ENCODE results near the gene MSRB2.

MSRB2 gene

DNA sequence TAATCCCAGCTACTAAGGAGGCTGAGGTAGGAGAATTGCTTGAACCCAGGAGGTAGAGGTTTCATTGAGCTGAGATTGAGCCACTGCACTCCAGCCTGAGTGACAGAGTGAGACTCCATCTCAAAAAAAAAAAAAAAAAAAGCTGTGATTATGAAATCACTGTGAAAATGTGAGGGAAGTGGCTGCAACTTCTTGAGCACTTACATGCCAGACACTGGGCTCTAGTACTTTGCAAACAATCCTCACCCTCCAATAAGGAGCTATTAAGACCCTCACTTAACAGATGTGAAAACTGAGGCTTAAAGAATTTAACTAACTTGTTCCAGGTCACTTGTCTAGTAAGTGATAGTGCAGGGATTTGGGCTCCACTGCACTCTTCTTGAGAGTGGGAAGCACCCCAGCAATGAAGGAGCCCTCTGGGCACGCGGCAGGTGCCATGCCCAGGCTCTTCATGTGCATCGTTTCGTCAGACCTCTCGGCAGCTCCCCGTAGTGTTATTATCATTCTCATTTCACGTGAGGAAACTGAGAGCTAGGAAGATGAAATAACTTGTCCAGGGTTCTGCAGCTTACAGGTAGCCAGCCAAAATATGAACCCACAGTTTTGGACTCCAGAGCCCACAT, 19.0 kb downstream of the MSRB2 start:
- no peak for DNase-seq

DNA sequence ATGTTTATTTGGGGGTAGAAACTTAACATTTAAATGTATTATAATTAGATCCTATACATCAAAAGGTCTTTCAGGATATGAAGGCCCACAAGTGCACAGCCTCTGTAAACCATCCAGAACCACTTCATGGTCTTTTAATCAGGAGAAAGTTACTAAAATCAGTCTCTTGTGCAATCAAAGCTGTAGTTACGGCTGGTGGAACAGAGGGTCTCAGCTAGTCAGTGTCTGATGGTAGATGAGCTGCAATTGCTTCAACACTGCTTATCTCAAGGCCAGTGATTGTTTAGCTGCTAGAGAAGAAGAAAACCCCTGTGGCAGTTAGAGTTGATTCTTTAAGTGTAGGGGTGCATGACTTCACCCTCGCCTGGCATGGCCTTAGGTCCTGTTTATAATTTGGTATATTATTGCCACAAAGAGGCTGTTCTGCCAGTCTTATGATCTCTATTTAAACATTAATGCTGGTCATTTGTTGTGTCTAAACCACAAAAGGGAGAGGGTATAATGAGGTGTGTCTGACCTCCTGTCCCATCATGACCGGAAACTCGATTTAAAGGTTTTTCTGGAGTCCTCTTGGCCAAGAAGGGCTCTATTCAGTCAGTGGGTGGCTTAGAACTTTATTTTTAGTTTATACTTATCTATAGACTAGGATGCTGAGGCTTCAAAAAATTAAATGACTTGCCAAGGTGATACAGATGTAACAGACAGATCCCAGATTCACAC, 21.3 kb downstream of the MSRB2 start:
- DNase-seq = no peak

DNA sequence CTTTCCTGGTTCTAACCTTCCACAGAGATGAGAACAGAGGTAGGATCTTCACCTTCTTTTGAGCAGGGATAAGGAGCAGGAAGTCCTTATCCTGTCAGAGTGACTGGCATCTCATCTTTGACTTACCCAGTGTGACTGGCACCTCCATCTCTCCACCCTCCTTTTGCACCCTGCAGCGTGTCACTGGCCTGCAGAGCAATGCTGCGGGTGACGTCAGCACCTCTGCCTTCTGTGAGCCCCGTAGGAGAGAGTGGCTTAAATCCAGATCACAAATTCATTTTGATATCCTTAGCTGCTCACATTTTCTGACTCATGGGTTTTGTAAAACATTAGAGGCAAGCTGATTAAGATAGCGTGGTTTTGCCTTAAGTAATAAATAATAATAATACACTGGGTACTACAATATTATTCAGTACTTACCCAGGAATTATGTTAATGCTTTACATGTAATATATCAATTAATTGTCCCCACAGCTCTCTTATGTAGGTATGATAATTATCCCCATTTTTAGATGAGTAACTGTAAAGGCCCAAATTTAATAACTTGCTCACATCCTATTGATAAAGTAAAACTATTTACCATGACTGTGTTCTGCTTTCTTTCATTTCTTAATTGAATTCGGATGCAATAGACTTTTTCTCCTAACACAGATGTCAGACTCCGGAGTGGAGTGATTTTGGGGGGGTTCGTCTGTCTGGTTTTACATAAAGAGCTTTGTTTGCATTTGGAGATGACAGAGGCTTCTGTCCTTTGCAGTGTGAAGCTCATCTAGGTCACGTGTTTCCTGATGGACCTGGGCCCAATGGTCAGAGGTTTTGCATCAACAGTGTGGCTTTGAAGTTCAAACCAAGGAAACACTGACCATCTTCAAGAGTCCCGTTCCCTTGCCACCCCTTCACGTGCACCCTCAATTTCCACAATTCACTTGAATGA, 24.9 kb downstream of the MSRB2 start:
- DNase-seq = no peak

DNA sequence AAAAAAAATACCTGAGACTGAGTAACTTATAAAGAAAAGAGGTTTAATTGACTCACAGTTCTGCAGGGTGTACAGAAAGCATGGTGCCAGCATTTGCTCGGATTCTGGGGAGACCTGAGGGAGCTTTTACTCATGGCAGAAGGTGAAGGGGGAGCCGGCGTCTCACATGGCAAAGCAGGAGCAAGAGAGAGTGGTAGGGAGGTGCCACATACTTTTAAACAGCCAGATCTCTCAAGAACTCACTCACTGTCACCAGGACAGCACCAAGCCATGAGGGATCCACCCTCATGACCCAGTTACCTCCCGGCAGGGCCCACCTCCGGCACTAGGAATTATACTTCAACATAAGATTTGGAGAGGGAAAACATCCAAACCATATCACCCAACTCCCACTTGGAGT, 25.8 kb downstream of the MSRB2 start:
- DNase-seq = no peak

DNA sequence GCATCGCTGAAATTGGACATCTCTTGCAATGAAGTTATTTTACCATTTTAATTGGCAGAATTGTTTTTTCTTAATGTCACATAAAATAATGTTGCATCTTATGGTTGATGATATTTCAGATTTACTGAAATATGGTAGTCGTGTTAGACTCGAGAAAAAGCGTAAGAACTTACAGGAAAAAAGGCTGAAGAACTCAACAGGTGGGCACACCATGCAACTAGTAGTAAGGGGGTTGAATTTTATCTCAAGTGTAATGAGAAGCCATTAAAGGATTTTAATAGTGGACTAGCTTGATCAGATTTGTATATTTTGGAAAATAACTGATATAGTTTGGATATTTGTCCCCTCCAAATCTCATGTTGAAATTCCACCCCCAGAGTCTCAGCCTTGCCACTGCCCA, 41.1 kb downstream of the MSRB2 start:
- no peak for DNase-seq

DNA sequence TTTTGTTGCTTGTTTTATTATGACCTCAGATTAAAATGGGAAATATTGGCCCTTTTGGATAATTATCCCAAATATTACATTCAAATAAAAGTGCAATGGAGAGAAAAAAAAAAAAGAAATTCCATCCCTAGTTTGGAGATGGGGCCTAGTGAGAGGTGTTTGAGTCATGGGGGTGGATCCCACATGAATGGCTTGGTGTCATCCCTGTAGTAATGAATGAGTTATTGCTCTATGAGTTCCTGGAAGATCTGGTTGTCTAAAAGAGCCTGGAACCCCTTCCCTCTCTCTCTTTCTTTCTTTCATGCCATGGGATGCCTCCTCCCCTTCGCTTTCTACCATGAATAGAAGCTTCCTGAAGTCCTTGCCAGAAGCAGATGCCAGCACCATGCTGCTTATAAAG, 44.3 kb downstream of the MSRB2 start:
- no peak for DNase-seq

DNA sequence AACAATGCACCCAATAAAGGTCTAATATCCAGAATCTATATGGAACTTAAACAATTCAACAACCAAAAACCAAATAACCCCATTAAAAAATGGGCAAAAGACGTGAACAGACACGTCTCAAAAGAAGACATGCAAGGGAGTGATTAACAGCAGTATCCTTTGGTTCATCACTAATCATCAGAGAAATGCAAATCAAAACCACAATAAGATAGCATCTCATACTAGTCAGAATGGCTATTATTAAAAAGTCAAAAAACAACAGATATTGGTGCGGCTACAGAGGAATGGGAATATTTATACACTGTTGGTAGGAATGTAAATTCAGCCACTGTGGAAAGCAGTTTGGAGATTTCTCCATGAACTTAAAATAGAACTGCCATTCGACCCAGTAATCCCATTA, 46.6 kb downstream of the MSRB2 start:
- no peak for DNase-seq

DNA sequence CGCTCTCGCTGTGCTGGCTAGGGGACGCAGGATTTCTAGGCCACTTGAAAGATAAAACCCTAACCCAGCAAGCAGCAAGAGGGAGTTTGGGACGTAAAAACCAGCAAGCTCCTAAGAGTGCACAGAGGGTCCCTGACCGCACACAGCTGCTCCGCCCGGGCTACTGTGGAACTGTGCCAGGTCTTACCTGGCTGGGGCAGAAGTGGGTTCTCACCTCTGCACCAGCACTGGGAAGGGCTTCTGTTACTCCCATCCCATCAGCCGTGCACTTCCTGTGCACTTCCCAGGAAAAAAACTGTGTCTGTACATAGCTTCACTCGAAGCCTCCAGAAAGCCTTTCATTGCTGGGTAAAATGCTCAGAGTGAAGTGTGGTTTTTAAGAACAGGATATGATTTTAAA, 50.9 kb downstream of the MSRB2 start:
- no peak for DNase-seq

DNA sequence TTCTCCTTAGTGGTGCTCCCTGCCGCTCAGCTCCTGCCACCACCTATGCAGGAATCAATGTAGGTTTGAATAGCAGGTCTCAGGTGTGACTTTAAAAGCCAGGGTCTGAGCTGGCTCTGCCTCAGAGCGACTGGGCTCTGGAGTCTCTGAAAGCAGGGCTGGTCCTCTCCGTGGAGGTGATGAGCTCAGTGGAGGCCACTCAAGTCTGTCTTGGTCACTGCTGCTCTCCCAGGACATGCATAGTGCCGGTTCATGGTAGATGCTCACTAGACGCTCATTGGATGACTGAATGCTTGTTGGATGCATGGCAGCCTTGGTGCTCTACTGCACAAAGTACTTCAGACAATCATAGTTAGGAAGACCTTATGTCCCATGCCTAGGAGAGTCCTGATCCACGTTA, 51.7 kb downstream of the MSRB2 start:
- DNase-seq = no peak

DNA sequence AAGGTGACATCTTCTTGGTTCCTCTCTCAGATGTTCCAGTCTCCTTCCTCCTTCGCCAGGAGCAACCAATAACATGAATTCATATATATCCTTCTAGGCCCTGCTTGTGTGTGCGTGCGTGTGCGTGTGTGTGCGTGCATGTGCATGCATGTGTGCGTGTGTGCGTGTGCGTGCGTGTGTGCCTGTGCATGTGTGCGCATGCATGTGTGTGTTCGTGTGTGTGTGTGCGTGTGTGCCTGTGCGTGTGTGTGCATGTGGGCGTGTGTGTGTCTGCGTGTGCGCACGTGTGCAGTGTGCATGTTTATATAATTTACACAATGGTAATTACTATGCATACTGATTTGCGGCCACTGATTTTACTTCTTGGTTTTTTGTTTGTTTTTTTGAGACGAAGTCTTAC, 52.8 kb downstream of the MSRB2 start:
- no peak for DNase-seq

DNA sequence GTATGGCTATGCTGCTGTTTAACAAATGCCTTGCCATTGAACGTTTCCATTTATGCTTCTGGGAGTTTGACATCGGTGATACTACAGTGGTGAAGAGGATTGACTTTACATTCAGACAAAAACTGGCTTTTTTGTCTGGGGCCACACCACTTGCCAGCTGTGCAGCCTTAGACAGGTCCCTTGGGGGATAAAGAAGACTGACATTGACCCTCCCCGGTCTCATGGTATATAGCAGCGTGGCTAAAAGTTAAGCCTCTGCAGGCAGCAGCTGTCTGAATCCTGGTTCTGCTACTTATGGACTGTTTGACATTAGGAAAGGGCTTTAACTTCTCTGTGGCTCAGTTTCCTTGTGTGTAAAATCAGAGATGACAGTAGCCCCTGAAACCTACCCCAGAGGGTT, 54.7 kb downstream of the MSRB2 start:
- DNase-seq = no peak

DNA sequence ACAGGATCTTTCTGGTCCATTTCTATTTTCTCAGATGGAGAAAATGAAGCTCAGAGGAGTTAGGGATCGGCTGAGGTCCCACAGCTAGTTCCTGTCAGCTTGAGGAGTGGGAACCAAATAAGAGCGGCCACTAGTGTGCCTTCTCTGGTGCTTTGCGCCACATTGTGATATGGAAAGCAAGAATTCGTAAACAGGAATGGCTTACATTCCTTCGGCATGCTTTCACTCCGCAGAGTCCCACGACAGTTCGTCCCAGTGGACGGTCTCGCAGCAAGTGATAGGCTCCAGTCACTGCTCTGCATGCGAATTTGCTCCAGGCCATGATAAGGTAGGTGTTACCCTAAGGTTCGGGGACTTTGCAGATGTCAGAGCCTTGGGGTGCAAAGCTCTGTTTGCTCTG, 55.2 kb downstream of the MSRB2 start:
- DNase-seq = no peak

DNA sequence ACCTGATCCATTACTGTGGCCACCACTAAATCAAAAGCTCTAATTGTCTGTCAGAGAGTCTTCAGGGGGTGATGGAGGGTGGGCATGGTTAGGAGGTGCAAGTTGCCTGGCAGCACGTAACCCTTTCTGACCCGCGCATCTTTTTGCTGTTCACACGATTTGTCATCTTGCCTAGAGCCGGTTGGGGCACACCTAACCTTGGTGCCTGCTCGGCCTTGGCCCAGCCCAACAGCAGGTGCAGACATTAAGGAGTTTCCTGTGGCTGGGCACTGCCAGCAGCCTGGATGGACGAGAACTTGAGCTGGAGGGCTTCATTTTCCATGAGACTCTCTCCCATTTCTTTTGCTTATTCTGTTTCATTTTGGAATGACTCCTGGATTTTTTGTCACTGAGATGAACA, 55.7 kb downstream of the MSRB2 start:
- no peak for DNase-seq

DNA sequence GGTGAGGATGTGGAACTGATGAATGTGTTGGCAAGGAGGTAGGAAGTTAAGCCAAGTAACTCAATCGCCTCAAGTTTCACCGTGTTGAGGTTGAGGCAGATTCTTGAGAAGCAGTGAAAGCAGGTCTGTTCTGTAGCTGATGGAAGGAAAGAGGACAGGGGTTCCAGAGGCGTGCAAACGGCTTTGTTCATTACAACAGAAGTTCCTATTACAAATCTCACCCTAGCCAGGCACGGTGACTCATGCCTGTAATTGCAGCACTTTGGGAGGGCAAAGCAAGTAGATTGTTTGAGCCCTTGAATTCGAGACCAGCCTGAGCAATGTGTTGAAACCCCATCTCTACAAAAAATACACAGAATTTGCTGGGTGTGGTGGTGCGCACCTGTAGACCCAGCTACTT, 59.8 kb downstream of the MSRB2 start:
- no peak for DNase-seq

DNA sequence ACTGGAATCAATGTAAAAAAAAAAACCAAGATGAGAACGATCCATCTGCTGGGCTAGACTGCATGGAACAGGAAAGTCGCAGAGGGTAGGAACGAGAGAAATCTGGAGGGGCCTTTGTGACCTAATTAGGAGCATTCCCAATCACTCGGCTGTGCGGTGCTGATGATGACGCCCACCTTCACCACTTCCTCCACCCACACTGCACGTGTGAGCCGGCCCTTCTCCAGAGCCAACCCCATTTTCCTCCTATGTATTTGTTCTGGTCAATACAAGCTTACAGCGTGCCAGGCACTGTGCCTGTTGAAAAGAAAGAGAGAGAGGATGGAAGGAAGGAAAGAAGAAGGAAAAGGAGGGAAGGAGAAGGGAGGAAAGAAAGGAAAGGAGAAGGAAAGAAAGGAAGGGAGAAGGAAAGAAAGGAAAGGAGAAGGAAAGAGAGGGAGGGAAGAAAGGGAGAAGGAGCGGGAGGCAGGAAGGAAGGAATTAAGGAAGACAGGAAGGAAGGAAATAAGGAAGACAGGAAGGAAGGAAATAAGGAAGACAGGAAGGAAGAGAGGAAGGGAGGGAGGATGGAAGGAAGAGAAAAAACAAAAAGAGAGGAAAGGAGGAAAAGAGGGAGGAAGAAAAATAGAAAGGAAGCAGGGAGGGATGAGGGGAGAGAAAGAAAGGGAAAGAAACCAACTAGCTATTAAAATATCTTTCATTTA, 61.2 kb downstream of the MSRB2 start:
- no peak for DNase-seq

DNA sequence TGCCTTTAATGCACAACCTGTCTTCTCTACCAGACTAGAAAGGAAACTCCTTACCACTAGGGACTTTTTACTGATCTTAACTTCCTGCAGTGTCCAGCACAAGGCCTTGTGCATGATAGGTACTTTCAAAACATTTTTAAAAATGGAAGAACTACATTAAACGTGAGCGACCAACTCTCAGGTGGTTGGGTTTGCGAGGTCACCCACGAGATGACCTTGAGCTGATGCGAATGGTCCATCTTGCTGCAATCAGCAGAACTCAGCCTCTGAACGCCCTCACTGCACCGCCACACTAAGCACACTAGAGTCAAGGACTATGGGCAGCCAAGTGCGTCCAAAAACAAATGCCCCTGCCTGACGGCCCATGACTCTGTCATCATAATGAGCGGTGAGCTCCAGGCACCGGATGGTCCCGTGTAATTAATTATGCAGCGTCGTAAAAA, 61.9 kb downstream of the MSRB2 start:
- DNase-seq = peak; percentile 54

DNA sequence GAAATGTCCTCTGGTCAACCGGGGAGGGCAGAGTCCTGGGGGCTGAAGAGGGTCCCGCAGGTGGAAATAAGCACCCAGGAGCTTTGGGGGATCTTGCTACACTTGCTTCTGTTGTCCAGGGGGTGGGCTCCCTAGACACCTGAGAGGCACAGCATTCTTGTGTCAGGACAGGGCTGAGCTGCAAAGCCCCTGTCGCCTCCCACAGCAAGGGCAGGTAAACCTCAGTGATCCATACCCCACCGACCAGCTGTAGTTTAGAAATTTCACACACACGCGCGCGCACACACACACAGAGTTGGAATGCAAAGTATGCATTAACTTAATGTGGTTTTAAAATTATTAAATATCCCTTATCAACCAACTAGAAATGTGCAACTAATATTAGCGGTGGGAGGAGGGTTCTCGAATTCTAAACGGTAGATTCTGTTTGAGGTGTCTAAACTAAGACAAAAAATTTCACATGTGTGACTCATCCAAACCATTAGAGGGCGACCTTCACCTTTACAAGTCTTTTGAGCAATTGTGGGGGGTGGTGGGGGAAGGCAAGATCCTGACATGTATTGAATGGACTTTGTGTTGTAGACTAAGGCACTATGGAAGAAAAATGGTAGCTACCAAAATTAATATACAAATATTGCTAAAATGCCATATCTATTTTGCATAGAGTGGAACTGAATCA, 62.5 kb downstream of the MSRB2 start:
- DNase-seq = peak; percentile 58

DNA sequence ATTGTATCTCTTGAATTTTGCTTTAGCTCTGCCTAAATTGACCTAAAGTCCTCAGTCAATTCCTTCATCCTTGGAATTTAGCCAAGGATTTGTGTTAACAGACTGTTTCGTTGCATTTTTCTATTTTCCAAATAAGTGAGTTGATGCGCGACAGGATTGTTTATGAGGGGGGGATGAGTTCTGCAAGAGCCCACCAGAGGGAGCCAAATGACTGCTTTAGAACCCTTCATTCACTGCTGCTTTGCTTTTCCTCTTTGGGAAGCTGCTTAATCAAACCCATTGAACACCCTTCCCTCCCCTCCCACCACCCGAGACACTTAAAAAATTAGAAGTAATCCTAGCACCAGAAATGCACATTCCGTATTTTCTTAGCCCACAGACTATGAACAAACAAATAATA, 63.0 kb downstream of the MSRB2 start:
- peak; percentile 69 for DNase-seq

DNA sequence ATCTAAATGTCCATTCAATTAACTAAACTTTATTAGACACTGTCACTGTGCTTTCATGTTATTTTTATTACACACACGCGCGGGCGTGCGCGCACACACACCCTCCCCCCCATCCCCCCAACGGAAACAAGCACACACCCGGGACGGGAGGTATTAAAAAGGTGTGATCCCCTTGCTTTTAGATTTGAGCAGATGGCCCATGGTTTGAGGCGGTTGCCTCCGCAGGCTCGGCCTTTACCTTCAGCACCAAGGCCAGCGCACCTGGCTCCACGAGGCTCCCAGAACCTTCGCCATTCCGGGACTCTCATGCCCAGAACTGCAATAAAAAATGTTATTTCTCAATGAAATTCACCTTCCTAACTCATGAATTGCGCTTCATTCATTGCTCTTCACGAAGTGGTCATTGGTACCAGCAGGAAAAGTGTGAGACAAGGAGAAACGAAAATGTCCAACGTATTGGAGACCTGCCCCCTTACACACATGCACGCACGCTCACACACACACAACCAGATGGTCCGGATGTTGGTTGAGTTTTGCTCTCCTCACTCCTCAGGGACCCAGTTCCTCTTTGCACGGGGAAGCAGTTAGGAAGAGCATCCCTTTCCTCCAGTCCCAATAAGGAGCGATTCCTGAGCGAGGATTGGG, 76.0 kb downstream of the MSRB2 start:
- DNase-seq = peak; percentile 32

All from kidney glomerular epithelial cell (primary cell).